ENCODE measurements around the gene IQCB1. TPM values are rescaled to one million over a fixed set of nuclear protein-coding genes. Genes with fewer than 3 reads are reported as not detected.

The IQCB1 gene
- total RNA-seq, 4 donors from 2014 or later = 15.7 to 30.0 (median 21.8) TPM

DNA sequence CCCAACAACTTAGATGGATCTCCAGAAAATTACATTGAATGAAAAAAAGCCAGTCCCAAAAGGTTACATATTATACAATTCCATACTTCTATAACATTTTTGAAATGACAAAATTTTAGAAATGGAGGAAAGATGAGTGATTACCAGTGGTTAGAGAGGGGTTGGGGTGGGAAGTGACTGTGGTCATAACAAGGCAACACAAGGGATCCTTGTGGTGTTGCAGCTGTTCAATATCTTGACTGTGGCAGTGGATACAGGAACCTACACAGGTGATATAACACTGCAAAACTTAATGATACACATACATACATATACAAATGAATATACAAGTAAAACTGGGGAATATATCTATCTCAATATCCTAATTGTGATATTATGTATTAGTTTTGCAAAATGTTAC lies 95.0 kb downstream of the IQCB1 start:
- DNase-seq (ENCODE audit: low spot score in 2 of 2) = no peak
- Histone ChIP-seq H3K4me1 (peaks cover 0 to 8% (median 0%) of the 10 kb centered on the region in 4 donors), H3K27ac (no peak overlapping the region), H3K36me3 (peaks cover 0 to 12% (median 0%) of the 10 kb centered on the region in 3 donors), H3K4me3 (no peak overlapping the region), H3K9me3 (peaks cover 0 to 10% (median 2%) of the 10 kb centered on the region in 4 donors), H3K27me3 (no peaks in the 10 kb centered on the region)
- no peak for TF ChIP-seq POLR2A (IDR thresholded peaks at IDR 0.05)
- TF ChIP-seq EP300 (IDR thresholded peaks at IDR 0.05) = no peak
- TF ChIP-seq, protein P1, sequence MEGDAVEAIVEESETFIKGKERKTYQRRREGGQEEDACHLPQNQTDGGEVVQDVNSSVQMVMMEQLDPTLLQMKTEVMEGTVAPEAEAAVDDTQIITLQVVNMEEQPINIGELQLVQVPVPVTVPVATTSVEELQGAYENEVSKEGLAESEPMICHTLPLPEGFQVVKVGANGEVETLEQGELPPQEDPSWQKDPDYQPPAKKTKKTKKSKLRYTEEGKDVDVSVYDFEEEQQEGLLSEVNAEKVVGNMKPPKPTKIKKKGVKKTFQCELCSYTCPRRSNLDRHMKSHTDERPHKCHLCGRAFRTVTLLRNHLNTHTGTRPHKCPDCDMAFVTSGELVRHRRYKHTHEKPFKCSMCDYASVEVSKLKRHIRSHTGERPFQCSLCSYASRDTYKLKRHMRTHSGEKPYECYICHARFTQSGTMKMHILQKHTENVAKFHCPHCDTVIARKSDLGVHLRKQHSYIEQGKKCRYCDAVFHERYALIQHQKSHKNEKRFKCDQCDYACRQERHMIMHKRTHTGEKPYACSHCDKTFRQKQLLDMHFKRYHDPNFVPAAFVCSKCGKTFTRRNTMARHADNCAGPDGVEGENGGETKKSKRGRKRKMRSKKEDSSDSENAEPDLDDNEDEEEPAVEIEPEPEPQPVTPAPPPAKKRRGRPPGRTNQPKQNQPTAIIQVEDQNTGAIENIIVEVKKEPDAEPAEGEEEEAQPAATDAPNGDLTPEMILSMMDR (IDR thresholded peaks at IDR 0.05) = no peak

GRCh38 chr3:121737644-121738043 lies 97.2 kb downstream of the IQCB1 start:
- H3K9me3 ChIP-seq = peaks cover 0 to 5% (median 2%) of the 10 kb centered on the region in 4 donors
- H3K36me3 ChIP-seq = peaks cover 0 to 5% (median 0%) of the 10 kb centered on the region in 3 donors
- 95 to 97% methylated on average over 4 of the region's 4 CpGs for WGBS, 2 donors
- H3K27ac ChIP-seq = no peak overlapping the region
- DNase-seq (ENCODE audit: low spot score in 2 of 2) = no peak
- H3K4me1 ChIP-seq = peaks cover 0 to 11% (median 0%) of the 10 kb centered on the region in 4 donors
- no peaks in the 10 kb centered on the region for H3K27me3 ChIP-seq
- TF ChIP-seq POLR2A (IDR thresholded peaks at IDR 0.05) = no peak
- TF ChIP-seq, protein P1 (IDR thresholded peaks at IDR 0.05) = no peak
- H3K4me3 ChIP-seq = no peak overlapping the region

DNA sequence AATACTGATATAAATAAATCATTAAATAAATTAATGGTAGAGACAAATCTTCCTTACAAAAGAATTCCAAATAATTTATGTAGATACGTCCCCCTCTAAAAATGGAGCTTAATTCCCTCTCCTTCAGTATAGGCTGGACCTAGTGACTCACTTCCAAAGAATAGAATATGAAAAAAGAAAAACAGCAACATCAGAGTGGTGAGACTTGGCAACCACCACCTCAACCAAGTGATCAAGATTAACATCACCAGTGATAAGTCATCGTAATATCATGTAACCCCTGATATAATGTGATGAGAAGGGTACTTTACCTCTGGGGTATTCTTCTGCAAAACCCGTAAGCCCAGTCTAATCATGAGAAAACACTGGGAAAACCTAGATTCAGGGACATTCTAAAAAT lies 98.7 kb downstream of the IQCB1 start:
- Histone ChIP-seq H3K36me3 (peaks cover 0 to 5% (median 0%) of the 10 kb centered on the region in 3 donors), H3K27ac (no peak overlapping the region), H3K9me3 (no peaks in the 10 kb centered on the region), H3K4me1 (peaks cover 0 to 26% (median 0%) of the 10 kb centered on the region in 4 donors), H3K27me3 (no peaks in the 10 kb centered on the region), H3K4me3 (no peak overlapping the region)
- 81 to 97% methylated on average over 3 of the region's 3 CpGs for WGBS, 2 donors
- DNase-seq (ENCODE audit: low spot score in 2 of 2) = no peak
- no peak for TF ChIP-seq EP300 (IDR thresholded peaks at IDR 0.05)
- no peak for TF ChIP-seq POLR2A (IDR thresholded peaks at IDR 0.05)

DNA sequence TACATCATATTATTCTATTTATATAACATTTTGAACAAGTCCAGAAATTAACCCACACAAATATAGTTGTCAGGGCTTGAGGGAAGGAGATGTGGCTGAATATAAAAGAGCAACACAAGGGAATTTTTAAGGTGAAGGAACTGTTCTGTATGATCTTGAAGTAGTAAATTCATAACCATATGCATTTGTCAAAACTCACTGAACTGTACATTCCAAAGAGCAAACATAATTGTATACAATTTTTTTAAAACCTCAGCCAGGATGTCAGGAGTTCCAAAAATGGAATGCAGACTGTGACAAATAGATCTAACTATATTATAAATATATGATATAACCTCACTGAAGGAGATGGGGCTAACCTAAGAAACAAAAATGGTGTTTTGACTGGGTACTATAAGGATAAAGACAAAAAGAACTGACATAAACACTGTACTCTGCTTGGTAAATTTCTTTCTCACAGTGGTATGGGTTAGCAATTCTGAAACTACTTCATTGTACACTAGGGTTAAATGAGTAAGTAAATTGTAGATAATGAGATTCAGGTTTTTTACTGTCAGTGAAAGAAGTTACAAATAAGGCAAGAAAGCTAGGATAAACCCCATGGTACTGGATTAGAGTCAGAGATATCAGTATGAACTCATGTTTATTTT lies 99.7 kb downstream of the IQCB1 start:
- TF ChIP-seq EP300 (IDR thresholded peaks at IDR 0.05) (no peak), POLR2A (IDR thresholded peaks at IDR 0.05) (no peak)
- TF ChIP-seq, protein P1 (IDR thresholded peaks at IDR 0.05) = no peak
- H3K27me3 ChIP-seq = no peaks in the 10 kb centered on the region
- H3K27ac ChIP-seq = no peak overlapping the region
- peaks cover 0 to 5% (median 0%) of the 10 kb centered on the region in 3 donors for H3K36me3 ChIP-seq
- H3K9me3 ChIP-seq = no peaks in the 10 kb centered on the region
- peaks cover 0 to 29% (median 0%) of the 10 kb centered on the region in 4 donors for H3K4me1 ChIP-seq
- no peak overlapping the region for H3K4me3 ChIP-seq
- no peak for DNase-seq (ENCODE audit: low spot score in 2 of 2)

DNA sequence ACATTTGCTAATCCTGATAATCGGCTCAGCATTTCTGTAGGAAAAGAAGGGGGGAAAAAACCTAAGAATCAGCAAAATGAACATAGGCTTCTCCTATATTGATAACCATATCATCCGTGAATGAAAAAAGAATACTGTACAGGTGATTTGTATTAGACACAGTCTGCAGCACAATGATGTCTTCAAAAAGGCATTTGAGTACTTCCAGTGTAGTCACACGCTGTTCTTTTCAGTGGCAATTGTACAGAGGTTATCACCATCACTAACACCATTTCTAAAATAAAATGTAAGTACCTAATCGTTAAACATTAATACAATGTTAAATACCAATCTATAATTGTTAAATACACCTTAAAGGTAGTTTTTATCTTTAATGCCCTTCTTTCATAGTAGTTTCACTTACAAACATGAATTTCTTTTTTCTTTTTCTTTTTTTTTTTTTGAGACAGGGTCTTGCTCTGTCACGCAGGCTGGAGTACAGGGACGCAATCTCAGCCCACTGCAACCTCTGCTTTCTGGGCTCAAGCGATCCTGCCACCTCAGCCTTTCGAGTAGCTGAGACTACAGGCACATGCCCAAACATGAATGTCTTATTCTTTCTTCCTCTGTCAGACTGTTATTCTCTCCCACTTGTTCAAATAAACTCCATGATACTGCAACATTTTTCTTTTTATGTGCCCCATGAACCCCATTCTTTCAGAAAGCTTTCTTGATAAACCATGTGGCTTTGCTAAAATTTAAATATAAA lies 103.7 kb downstream of the IQCB1 start:
- no peaks in the 10 kb centered on the region for H3K27me3 ChIP-seq
- no peak overlapping the region for H3K27ac ChIP-seq
- peaks cover 0 to 36% (median 0%) of the 10 kb centered on the region in 3 donors for H3K36me3 ChIP-seq
- H3K9me3 ChIP-seq = no peaks in the 10 kb centered on the region
- TF ChIP-seq EP300 (IDR thresholded peaks at IDR 0.05) (no peak), POLR2A (IDR thresholded peaks at IDR 0.05) (no peak)
- TF ChIP-seq, protein P1 (IDR thresholded peaks at IDR 0.05) = no peak
- H3K4me3 ChIP-seq = no peak overlapping the region
- peaks cover 0 to 29% (median 0%) of the 10 kb centered on the region in 4 donors for H3K4me1 ChIP-seq
- 67 to 75% methylated on average over 8 of the region's 8 CpGs for WGBS, 2 donors
- DNase-seq (ENCODE audit: low spot score in 2 of 2) = no peak
